CD4-positive, CD25-positive, alpha-beta regulatory T cell (primary cell): ENCODE data around the gene CHEK2. TPM values are rescaled to one million over a fixed set of nuclear protein-coding genes. Genes with fewer than 3 reads are reported as not detected.
A peak's percentile ranks its signal among the peaks of the same experiment; 100 is the strongest.
"Not testable (repeated sequence)": the region's sequence is repeated elsewhere in the genome, so short reads cannot be mapped to it uniquely, and the experiment has no call there.

Experiments
- ATAC-seq, 2 donors: fragments of 150-1000 bp; cut with Tn5 transposase; one replicate each; pipeline ENCODE4 v1.10.0; 2021; ENCODE audit warnings: low read depth in 2 of 2, moderate number of reproducible peaks in 2 of 2, moderate library complexity in 1 of 2
- DNase-seq, 3 donors: peaks; one replicate each; pipeline versions ENCODE4 v3.0.0 to v3.0.0-alpha.2; 2012 to 2022; ENCODE audit warnings: mixed read lengths in 1 of 3
- H3K27ac ChIP-seq: one replicate; pipeline ENCODE4 v1.7.0; 2013; ENCODE audit warnings: mild to moderate bottlenecking, low read length; ENCODE audit not compliant: insufficient read depth, poor library complexity, severe bottlenecking
- H3K27me3 ChIP-seq: one replicate; pipeline ENCODE4 v1.7.0; 2013; ENCODE audit warnings: low read length; ENCODE audit not compliant: control insufficient read depth, insufficient read depth
- H3K36me3 ChIP-seq: one replicate; pipeline ENCODE4 v1.7.0; 2013; ENCODE audit warnings: mild to moderate bottlenecking, low read length, moderate library complexity; ENCODE audit not compliant: control insufficient read depth, insufficient read depth
- H3K4me1 ChIP-seq: 2 replicates; pipeline ENCODE4 v1.7.0; 2013; ENCODE audit warnings: mild to moderate bottlenecking, low read length; ENCODE audit not compliant: insufficient read depth, control insufficient read depth, poor library complexity, severe bottlenecking
- H3K4me3 ChIP-seq: one replicate; pipeline ENCODE4 v1.7.0; 2013; ENCODE audit warnings: low read depth, mild to moderate bottlenecking, low read length, moderate library complexity
- H3K9me3 ChIP-seq, 2 experiments: 1 replicate in 1 of 2; 2 replicates in 1 of 2; pipeline ENCODE4 v1.7.0; 2013; ENCODE audit warnings: low read length in 2 of 2, mild to moderate bottlenecking in 1 of 2, moderate library complexity in 1 of 2; ENCODE audit not compliant: control insufficient read depth in 2 of 2
- H3K27ac Mint-ChIP-seq, 3 donors: one replicate each; pipeline ENCODE4 v1.8.0; 2020 to 2022; ENCODE audit warnings: mild to moderate bottlenecking in 3 of 3, mixed read lengths in 3 of 3, moderate library complexity in 2 of 3
- H3K27me3 Mint-ChIP-seq: one replicate; pipeline ENCODE4 v1.8.0; 2022; ENCODE audit warnings: mild to moderate bottlenecking, mixed read lengths
- H3K36me3 Mint-ChIP-seq: one replicate; pipeline ENCODE4 v1.8.0; 2020; ENCODE audit warnings: mixed read lengths
- H3K4me1 Mint-ChIP-seq, 4 donors: one replicate each; pipeline ENCODE4 v1.8.0; 2020 to 2022; ENCODE audit warnings: mixed read lengths in 4 of 4, mild to moderate bottlenecking in 1 of 4
- H3K4me3 Mint-ChIP-seq, 4 donors: one replicate each; pipeline ENCODE4 v1.8.0; 2020 to 2022; ENCODE audit warnings: mild to moderate bottlenecking in 4 of 4, mixed read lengths in 4 of 4, moderate library complexity in 3 of 4
- H3K9me3 Mint-ChIP-seq, 7 donors: one replicate each; pipeline ENCODE4 v1.8.0; 2020 to 2022; ENCODE audit warnings: mixed read lengths in 7 of 7, mild to moderate bottlenecking in 3 of 7, moderate library complexity in 2 of 7
- polyA plus RNA-seq, 4 donors: library from polyadenylated mRNA; unstranded; fragments of 300-500 nt; fragmentation: Illumina TruSeq; gene quantifications; one replicate each; pipeline ENCODE4 v1.2.3, GENCODE V29; 2021
- total RNA-seq: library from RNA; stranded (reverse); gene quantifications from one replicate; pipeline ENCODE4 v1.2.3, GENCODE V29; 2022

Gene CHEK2
- total and polyA plus RNA-seq, 5 donors from 2014 or later, result 6.9 to 11.8 (median 8.9) TPM

GRCh38 chr22:28706845-28707244 lies 34.8 kb downstream of the CHEK2 start:
- no peak for ATAC-seq
- H3K4me3 Mint-ChIP-seq, result no peak overlapping the region
- H3K9me3 Mint-ChIP-seq, result peaks cover 0 to 1% (median 0%) of the 10 kb centered on the region in 7 donors
- no peaks in the 10 kb centered on the region for H3K27me3 Mint-ChIP-seq
- H3K9me3 ChIP-seq, result no peaks in the 10 kb centered on the region
- H3K27me3 ChIP-seq, result no peaks in the 10 kb centered on the region
- H3K36me3 Mint-ChIP-seq, result peaks cover 36% of the 10 kb centered on the region
- no peak overlapping the region for H3K4me3 ChIP-seq
- DNase-seq, result no peak
- peaks cover 0 to 3% (median 0%) of the 10 kb centered on the region in 4 donors for H3K4me1 Mint-ChIP-seq
- H3K4me1 ChIP-seq, result no peaks in the 10 kb centered on the region
- H3K36me3 ChIP-seq, result peaks cover 10% of the 10 kb centered on the region
- H3K27ac Mint-ChIP-seq, result no peak overlapping the region
- no peak overlapping the region for H3K27ac ChIP-seq

- no peaks in the 10 kb centered on the region for H3K9me3 ChIP-seq
- peaks cover 3% of the 10 kb centered on the region for H3K36me3 ChIP-seq
- no peaks in the 10 kb centered on the region for H3K4me1 ChIP-seq
- Mint-ChIP-seq H3K4me1 (no peaks in the 10 kb centered on the region), H3K36me3 (peaks cover 38% of the 10 kb centered on the region), H3K27me3 (no peaks in the 10 kb centered on the region), H3K9me3 (peaks cover 0 to 1% (median 0%) of the 10 kb centered on the region in 7 donors), H3K27ac (no peak overlapping the region), H3K4me3 (no peak overlapping the region)
- DNase-seq (no peak), ATAC-seq (no peak)
- H3K4me3 ChIP-seq, result no peak overlapping the region
- H3K27ac ChIP-seq, result no peak overlapping the region
- H3K27me3 ChIP-seq, result no peaks in the 10 kb centered on the region
Measured at GRCh38 chr22:28703436-28703835, 38.2 kb downstream of the CHEK2 start.

- Mint-ChIP-seq H3K4me1 (no peaks in the 10 kb centered on the region), H3K27me3 (no peaks in the 10 kb centered on the region), H3K27ac (no peak overlapping the region), H3K36me3 (peaks cover 34% of the 10 kb centered on the region), H3K9me3 (peaks cover 0 to 1% (median 0%) of the 10 kb centered on the region in 7 donors), H3K4me3 (no peak overlapping the region)
- Histone ChIP-seq H3K4me1 (no peaks in the 10 kb centered on the region), H3K27ac (no peak overlapping the region), H3K36me3 (peaks cover 3% of the 10 kb centered on the region), H3K4me3 (no peak overlapping the region), H3K27me3 (no peaks in the 10 kb centered on the region), H3K9me3 (no peaks in the 10 kb centered on the region)
- DNase-seq (no peak), ATAC-seq (no peak)
Measured at GRCh38 chr22:28702891-28703290, 38.7 kb downstream of the CHEK2 start.

- H3K27ac Mint-ChIP-seq, DNase-seq, H3K36me3 ChIP-seq, H3K9me3 Mint-ChIP-seq, H3K9me3 ChIP-seq, H3K27me3 ChIP-seq, H3K27me3 Mint-ChIP-seq, ATAC-seq, H3K4me3 Mint-ChIP-seq, H3K4me1 ChIP-seq, H3K4me1 Mint-ChIP-seq, H3K4me3 ChIP-seq, H3K27ac ChIP-seq: not testable (repeated sequence)
- peaks cover 36% of the 10 kb centered on the region for H3K36me3 Mint-ChIP-seq
Measured at GRCh38 chr22:28693041-28693760, 48.4 kb downstream of the CHEK2 start.

- not testable (repeated sequence) for H3K9me3 Mint-ChIP-seq, H3K4me3 Mint-ChIP-seq, H3K4me1 Mint-ChIP-seq, H3K36me3 ChIP-seq, DNase-seq, H3K27ac ChIP-seq, H3K27ac Mint-ChIP-seq, H3K27me3 Mint-ChIP-seq, H3K9me3 ChIP-seq, ATAC-seq, H3K4me3 ChIP-seq, H3K4me1 ChIP-seq, H3K27me3 ChIP-seq
- peaks cover 38% of the 10 kb centered on the region for H3K36me3 Mint-ChIP-seq
Measured at GRCh38 chr22:28689796-28690195, 51.8 kb downstream of the CHEK2 start.

- not testable (repeated sequence) for H3K4me3 ChIP-seq, H3K9me3 Mint-ChIP-seq, H3K27ac Mint-ChIP-seq, H3K27ac ChIP-seq, H3K9me3 ChIP-seq, H3K4me1 ChIP-seq, DNase-seq, H3K36me3 ChIP-seq, ATAC-seq, H3K4me3 Mint-ChIP-seq
- peaks cover 12% of the 10 kb centered on the region for H3K27me3 ChIP-seq
- Mint-ChIP-seq H3K27me3 (peaks cover 39% of the 10 kb centered on the region), H3K4me1 (peaks cover 0 to 12% (median 5%) of the 10 kb centered on the region in 4 donors), H3K36me3 (peaks cover 10% of the 10 kb centered on the region)
Measured at GRCh38 chr22:28682966-28683365, 58.7 kb downstream of the CHEK2 start.

- H3K27me3 Mint-ChIP-seq, result peaks cover 49% of the 10 kb centered on the region
- not testable (repeated sequence) for H3K36me3 ChIP-seq, H3K4me3 ChIP-seq, DNase-seq, H3K9me3 ChIP-seq, H3K27ac Mint-ChIP-seq, H3K4me1 ChIP-seq, H3K9me3 Mint-ChIP-seq, H3K36me3 Mint-ChIP-seq, H3K27ac ChIP-seq, ATAC-seq
- peak overlapping the region in 3 of 4 donors; percentile 85 to 89 (median 86) for H3K4me3 Mint-ChIP-seq
- peaks cover 12% of the 10 kb centered on the region for H3K27me3 ChIP-seq
- H3K4me1 Mint-ChIP-seq, result peaks cover 0 to 12% (median 5%) of the 10 kb centered on the region in 4 donors
Measured at GRCh38 chr22:28680813-28681490, 60.7 kb downstream of the CHEK2 start.
